CD4-positive, alpha-beta T cell treated with Interleukin-15 for 4 hours (primary cell): ENCODE data around the gene MANF.

Experiments used
- DNase-seq: peaks from one replicate; pipeline ENCODE4 v3.0.0-alpha.2; 2020; ENCODE audit warnings: low spot score

MANF gene

DNA sequence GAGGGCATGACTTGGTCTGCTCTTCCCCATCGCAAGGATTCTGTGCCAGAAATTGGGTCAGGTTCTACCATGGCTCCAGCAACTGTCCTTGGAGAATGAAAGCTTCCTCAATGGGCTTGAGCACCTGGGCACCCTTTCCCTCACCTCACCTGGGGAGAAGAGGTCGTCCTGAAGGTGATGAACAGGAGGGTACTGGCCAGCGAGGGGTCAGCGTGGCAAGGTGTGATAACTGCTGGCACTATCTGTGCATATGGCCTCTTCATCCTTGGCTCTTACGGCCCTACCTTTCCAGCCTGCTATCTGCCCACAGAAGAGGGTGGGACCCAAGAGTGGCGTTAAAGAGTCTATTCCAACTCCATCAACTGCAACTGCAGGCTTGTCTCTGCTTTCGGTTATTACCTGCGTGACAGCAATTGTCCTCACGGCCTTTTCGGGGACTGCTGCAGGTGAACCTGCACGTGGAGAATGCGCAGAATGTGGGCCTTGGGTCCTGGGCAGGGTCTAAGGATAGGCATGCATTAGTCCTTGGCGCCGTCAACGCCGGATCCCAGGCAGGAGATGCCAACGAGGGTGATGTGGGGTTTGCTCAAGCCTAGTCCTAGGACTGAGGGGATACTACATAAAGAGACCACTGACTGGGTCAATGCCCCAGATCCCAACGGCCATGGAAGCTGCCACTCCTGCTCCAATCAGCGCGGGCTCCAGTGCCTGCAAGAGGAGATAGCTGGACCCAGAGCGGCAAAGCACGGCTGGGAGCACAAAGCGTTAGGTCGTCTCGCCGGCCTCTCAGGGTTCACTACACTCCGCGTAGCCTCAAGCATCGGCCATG lies 5.4 kb downstream of the MANF start:
- DNase-seq = no peak

DNA sequence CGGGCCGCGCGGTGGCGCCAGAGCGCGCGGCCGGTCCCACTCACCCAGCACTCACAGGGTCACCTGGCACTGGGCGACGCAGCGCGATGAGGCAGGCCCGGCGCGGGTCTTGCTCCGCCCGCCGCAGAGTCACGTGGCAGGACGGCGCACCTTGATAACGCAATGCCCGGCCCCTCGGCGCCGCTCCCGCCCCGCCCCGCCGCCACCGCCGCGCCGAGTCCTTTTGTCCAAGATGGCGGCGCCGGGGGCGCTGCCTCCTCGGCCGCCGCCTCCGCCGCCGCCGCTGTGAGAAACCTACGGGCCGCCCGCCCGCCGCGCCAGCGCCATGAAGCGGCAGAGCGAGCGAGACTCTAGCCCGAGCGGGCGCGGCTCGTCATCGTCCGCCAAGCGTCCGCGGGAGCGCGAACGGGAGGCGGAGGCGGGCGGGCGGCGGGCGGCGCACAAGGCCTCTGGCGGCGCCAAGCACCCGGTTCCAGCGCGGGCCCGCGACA lies 6.0 kb downstream of the MANF start, which contains the start of gene RBM15B:
RBM15B (plus strand) TSS at position 211 of the 491 bp plus-strand sequence; CDS start at position 326, 115 bp downstream.
- peak; percentile 97 for DNase-seq

DNA sequence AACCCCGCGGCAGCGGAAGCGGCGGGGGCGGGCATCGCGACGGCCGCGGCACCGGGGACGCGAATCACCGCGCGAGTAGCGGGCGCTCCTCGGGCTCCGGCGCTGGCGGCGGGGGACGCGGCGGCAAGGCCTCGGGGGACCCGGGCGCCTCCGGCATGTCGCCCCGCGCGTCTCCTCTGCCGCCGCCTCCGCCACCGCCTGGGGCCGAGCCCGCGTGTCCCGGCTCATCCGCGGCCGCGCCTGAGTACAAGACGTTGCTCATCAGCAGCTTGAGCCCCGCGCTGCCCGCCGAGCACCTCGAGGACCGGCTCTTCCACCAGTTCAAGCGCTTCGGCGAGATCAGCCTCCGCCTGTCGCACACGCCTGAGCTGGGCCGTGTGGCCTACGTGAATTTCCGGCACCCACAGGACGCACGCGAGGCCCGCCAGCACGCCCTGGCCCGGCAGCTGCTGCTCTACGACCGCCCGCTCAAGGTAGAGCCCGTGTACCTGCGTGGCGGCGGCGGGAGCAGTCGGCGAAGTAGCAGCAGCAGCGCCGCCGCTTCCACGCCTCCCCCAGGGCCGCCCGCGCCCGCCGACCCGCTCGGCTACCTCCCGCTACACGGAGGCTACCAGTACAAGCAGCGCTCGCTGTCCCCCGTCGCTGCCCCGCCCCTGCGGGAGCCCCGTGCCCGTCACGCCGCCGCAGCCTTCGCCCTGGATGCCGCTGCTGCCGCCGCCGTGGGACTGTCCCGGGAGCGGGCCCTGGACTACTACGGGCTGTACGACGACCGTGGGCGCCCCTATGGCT lies 6.7 kb downstream of the MANF start:
- peak; percentile 44 for DNase-seq

DNA sequence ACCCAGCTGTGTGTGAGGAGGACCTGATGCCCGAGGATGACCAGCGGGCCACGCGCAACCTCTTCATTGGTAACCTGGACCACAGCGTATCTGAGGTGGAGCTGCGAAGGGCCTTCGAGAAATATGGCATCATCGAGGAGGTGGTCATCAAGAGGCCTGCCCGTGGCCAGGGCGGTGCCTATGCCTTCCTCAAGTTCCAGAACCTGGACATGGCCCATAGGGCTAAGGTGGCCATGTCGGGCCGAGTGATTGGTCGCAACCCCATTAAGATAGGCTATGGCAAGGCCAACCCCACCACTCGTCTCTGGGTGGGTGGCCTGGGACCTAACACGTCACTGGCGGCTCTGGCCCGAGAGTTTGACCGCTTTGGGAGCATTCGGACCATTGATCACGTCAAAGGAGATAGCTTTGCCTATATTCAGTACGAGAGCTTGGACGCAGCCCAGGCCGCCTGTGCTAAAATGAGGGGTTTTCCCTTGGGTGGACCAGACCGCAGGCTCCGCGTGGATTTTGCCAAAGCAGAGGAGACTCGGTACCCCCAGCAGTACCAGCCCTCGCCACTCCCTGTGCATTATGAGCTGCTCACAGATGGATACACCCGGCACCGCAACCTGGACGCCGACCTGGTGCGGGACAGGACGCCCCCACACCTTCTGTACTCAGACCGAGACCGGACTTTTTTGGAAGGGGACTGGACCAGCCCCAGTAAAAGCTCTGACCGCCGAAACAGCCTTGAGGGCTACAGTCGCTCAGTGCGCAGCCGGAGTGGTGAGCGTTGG lies 7.5 kb downstream of the MANF start:
- DNase-seq = no peak

DNA sequence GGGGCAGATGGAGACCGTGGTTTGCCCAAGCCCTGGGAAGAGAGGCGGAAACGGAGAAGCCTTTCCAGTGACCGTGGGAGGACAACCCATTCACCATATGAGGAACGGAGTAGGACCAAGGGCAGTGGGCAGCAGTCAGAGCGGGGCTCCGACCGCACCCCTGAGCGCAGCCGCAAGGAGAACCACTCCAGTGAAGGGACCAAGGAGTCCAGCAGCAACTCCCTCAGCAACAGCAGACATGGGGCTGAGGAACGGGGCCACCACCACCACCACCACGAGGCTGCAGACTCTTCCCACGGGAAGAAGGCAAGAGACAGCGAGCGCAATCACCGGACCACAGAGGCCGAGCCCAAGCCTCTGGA lies 8.0 kb downstream of the MANF start:
- no peak for DNase-seq

DNA sequence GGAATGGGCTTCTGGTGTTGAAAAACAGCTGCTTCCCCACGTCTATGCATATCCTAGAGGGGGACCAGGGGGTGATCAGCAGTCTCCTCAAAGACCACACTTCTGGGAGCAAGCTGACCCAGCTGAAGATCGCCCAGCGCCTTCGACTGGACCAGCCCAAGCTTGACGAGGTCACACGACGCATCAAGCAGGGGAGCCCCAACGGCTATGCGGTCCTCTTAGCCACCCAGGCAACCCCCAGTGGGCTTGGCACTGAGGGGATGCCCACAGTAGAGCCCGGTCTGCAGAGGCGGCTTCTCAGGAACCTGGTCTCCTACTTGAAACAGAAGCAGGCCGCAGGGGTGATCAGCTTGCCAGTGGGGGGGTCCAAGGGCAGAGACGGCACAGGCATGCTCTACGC lies 8.5 kb downstream of the MANF start:
- DNase-seq = no peak

DNA sequence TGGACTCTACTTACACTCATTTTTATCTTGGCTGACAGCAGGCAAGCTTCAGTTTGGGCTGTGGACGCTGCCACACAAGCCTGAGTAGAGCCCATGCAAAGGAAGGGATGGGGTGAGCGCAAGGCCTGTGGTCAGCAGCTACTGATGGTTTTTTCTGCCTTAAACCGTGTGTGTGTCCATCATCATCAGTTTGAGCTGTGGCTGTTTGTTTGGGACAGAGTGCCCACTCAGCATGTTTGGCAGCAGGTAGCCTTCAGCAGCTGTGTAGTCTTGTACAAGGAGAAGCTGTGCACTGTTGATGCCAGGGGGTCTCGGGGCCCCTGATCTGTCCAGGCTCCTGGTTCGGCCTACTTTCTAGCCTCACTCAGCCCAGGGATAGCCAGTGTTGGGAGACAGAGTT lies 9.4 kb downstream of the MANF start:
- no peak for DNase-seq

DNA sequence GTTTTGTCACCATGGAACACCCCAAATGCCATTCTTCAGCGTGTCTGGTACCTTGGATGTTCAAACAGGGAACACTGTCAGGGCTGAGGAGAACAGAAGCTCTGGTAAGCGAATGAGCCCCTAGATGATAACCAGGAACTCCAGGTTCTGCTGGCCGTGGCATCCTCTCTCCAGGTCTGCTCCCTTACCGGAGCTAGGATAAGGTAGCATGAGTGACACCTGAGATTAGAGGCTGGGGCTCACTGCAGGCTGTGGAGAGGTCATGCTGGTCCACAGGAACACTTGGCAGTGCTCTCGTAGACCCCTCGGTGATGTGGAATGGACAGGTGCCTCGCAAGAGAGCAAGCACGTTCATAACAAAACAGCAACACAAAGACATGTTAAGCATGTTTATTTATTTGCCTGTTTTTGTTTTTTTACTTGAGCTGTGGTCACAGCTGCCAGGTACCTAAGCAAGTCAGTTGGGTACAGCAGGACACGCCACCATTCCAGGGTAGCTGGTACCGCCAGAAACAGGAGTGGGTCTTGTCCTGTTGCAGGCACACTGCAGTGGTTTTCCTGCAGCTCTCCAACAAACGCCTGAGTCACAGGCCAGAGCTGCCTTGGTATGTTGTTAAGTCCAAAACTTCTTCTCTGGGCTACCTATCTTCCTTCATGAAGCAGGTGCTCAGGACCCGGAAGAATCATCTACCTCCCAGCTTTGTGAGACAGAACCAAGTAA lies 10.6 kb downstream of the MANF start:
- DNase-seq = no peak

DNA sequence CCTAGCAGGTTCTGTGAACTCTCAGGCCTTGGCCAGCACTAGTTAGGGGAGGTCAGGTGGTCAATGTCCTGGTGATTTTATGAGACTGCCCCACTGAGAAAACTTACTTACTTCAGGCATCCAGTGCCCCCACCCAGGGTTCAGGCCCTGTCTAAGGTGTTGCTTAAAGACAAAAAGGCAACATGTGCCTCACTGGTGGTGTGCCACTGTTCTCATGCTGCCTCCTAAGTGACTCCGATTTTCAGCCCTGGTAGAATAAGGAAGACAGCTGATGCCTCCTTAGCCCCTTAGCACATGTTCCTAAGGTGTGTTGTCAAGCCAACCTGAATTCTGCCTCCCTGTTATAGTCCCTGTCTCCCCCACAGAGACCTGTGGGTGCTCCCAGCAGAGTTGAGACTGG lies 11.3 kb downstream of the MANF start:
- no peak for DNase-seq

DNA sequence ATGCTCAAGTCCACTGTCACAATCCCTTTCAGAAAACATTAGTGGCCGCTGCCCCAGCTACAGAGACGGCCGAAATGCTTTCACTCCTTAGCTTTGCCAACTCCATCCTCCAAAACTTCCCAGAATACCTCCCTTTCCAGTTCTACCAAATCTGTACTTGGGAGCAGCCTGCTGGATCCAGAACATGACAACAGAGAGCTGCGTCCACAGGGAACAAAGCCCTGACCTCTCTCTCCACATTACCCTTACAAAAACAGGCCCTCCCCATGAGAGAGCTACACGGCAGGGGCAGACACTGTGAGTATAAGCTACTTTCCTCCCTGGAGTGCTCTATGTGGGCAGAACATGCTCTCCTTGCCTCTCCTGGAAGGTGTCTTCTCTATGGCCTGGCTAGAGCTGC lies 12.3 kb downstream of the MANF start:
- DNase-seq = no peak

DNA sequence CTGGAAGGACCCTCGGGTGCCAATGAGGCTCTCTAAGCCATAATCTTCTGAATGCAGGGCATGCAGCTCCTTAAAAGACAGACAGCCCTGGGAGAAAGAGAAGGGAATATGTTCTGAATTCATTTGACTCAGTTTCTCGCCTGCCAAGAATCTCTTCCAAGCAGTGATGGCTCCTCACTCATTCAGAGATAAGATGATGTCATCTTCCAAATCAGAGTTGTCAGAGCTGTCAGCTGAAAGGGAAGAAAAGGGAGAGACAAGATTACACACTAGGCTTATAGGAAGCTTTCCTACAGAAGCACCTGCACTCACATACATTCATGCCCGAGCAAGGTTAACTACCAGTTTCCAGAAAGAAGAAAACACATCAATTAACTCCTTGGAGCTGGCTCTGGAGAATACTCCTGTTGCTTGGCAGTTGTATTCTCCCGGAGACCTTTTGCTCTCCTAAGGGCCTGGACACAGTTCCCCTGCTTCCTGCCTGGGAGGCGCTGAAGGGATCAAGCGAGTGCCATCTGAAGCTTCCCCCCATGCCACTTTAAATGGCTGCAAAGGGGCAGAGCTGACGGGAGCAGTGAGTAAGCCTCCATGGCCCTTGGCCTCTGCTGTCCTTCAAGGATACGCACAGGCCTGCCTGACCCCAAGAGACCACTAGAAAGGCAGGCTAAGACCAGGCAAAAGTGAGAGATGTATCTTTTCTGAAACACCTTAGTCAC lies 13.7 kb downstream of the MANF start:
- no peak for DNase-seq

DNA sequence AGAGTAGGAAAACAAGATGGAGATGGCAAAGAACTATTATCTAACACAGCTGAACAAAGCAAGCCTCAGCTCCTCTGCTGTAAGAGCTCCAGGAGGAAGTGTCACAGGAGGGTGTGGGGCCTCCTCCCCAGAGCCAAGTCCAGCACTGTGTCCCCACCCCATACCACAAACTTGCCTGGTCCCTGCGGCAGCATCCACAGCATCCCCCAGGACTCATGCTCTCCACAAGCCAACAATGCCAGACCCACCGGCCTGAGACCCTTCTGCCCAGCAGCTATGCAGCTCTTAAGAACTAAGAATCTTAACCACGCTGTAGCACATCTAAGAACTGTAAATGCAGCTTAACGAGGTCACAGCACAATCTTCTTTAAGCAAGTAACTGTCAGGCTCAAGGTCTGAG lies 15.1 kb downstream of the MANF start:
- DNase-seq = no peak

DNA sequence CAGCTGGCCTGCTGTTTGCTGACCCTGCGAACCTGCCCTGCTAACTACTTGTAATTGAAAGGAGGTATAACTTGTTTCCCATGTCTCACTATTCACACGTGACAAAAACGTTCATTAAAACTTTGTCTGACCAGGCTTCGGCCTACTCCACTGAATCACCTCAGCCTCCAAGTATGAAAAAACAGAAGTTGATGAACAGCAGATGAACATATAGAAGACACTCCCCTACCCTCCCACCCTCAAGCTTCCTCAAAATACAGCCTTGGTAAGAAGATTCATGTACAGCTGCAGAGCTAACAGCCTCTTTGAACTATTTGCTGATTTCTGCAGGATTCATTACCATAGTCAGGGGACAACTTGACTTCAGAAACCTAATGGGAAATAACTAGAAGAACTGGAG lies 16.6 kb downstream of the MANF start:
- no peak for DNase-seq

DNA sequence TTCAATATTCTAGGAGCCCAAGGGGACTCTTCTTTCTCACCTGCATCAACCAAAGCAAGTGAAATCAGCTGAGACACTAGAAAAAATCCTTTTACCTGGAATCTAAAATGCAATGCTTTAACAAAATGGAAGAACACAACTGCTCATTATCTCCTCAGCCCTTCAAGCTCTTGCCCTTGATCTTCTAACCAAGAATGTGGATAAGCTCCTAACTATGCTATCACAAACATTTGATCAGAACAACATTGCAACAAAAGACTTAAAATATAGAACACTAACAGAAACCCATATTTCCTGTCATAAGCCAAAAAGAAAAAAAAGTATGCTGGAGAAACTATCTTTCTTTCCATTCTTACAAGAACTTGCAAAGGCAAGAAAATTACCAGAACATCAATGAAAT lies 18.6 kb downstream of the MANF start:
- no peak for DNase-seq

DNA sequence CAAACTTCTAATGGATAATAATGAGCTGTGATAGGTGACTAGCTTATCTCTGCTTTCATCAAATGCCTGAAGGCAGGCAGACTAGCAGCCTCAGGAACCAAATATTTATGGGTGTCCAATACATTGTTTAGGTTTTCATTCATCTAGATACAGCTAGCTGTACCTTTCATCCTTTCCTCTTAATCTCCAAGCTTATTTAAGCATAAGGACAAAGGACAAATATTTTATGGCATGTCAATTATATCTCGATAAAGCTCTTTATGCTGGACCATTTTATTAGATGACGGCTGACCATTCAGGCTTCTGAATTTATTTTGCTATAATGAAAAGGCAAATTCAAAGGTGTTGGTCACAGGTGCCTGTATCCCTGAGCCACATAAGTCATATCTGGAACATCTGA lies 22.9 kb downstream of the MANF start:
- no peak for DNase-seq

DNA sequence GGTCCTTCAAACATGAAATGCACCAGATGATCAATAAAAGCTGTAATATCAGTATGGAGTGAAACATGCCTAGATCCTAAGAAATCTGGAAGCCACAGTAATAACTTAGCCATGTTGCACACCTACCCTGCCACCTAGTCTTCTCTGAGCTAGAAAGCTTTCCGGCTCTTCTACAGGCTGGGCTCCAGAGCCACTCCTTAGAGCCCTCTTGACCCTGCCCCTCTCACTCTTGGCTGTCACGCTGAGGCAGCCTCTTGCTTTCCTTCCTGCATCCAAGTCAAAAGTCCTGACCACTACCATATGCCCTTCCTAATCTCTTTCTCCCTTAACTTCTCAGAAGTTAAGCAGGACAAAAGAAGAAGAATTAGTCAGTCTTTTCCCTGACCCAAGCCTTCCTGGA lies 23.7 kb downstream of the MANF start:
- DNase-seq = no peak

DNA sequence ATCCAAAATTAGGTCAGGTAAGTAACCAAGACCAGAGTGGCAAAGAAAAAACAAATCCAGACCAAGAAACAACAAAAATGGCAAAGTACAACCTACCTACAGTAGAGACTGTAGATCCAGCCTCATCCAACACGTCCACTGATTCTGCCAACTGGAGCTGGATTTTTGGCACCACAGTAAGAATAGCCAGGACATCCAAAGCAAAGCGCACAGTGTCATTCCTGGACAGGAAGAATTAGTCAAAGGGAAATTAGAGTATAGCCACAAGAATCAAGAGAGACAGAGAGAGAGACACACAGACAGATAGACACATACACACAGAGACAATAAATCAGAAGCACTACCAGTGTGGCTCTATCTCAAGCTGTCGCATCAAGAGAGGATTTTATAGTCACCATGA lies 37.1 kb downstream of the MANF start:
- no peak for DNase-seq

DNA sequence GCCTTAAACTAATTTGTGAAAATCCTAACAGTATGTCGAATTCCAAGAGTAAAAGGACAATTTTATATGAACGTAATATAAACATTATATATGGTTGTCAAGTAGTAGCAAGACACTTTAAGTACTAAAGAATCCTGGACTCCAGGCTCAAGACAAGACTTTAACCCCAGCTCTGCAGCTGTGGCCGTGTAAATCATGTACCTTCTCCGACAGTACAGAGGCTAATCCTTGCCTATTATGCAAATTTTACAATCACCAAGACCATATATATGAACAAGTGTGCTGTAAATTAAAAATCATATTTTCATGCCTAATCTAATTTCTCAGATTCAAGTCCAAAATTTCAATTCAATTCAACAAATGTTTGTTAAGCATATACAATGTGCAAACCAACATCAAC lies 41.8 kb downstream of the MANF start:
- DNase-seq = no peak

DNA sequence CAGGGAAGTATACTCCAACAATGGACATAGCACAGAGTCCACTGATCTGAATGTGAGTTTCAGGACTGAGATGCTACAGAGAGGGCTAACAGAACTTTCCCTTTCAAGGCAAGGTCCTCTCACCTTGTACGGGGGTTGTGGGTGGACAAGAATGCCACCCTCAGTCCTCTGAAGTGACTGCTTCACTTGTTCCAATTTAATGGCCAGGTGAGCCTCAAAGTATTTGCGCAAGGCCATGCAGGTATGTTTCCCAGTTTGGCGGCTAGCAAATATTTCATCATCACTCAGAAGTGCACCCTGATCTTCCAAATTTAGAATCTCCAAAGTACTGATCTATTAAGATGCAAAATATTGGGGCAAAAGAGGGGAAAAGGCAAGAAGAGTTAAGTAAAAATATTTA lies 44.0 kb downstream of the MANF start:
- no peak for DNase-seq

DNA sequence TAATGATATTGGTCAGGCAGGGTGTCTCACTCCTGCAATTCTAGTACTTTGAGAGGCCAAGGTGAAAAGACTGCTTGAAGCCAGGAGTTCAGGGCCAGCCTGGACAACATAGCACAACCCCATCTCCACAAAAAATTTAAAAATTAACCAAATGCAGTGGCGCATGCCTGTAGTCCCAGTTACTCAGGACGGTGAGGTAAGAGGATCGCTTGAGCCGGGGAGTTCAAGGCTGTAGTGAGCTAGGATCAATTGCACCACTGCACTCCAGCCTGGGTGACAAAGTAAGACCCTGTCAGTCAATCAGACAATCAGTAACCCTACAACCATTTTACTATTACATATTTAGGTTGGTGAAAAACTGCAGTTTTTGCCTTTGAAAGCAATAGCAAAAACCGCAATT lies 49.0 kb downstream of the MANF start:
- no peak for DNase-seq

DNA sequence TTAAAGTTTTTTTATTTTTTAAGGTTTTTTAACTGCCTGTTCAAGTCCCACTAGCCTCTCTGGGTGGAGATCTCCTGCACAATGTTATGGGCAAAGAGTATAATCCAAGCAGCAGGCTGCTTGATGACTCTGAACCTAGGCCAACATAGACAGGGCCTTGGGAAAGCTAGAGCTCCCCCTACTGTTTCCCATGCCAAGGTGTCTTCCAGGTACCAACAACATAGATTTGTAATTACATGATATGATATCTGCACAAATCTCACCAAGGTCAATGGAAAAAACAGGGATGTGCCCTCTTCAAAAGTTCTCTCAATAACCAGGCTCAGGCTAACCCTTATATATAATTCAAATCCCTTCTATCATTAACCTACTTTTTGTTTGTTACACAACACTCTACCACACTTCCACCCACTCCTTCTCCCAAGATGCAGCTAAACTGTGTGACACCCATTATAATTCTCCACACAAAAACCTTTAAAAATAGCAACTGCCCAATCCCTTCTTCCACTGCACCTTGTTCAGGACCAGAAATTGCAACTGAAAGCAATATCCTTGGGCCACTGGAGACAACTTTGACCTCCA lies 49.7 kb downstream of the MANF start:
- DNase-seq = peak; percentile 60
